H1 (cell line): ENCODE results near the gene MID1. TPM values are rescaled to one million over a fixed set of nuclear protein-coding genes. Genes with fewer than 3 reads are reported as not detected.

Experiments
- CTCF ChIA-PET: fragments of 300-600 bp; sonication (Branson Sonifier 250); formaldehyde crosslinking; loops from one replicate; lab custom pipeline; 2021; ENCODE audit not compliant: partially characterized antibody; lab: Charles Lee
- POLR2A ChIA-PET: fragments of 300-600 bp; sonication (Branson Sonifier 250); formaldehyde crosslinking; loops from one replicate; lab custom pipeline; 2021; ENCODE audit warnings: inconsistent platforms; ENCODE audit not compliant: partially characterized antibody; lab: Charles Lee
- DNase-seq, 2 experiments: peaks; one replicate each; pipeline versions ENCODE4 v3.0.0 to v3.0.0-alpha.2; 2010 to 2022; ENCODE audit warnings: low spot score in 2 of 2, low read depth in 1 of 2, mixed read lengths in 1 of 2
- FAIRE-seq: peaks from 2 replicates; lab custom pipeline; 2011; peaks lifted over from hg19 to GRCh38; lab: Jason Lieb, UNC
- H2AFZ ChIP-seq: 2 replicates; pipeline ENCODE4 v1.8.1; 2012; ENCODE audit warnings: low read length, inconsistent platforms
- H2AK5ac ChIP-seq: 2 replicates; pipeline ENCODE4 v1.6.1; 2013; ENCODE audit warnings: low read depth, low read length
- H2BK120ac ChIP-seq: replicated peaks from 2 replicates; pipeline ENCODE3; 2013; ENCODE audit warnings: low read depth, low read length, inconsistent platforms
- H2BK12ac ChIP-seq: 2 replicates; pipeline ENCODE4 v1.6.1; 2013; ENCODE audit warnings: low read depth, low read length
- H2BK15ac ChIP-seq: 2 replicates; pipeline ENCODE4 v1.6.1; 2013; ENCODE audit warnings: low read length
- H2BK20ac ChIP-seq: 2 replicates; pipeline ENCODE4 v1.6.1; 2013; ENCODE audit warnings: low read length
- H2BK5ac ChIP-seq: 2 replicates; pipeline ENCODE4 v1.6.1; 2013; ENCODE audit warnings: low read depth, low read length
- H3K14ac ChIP-seq: 2 replicates; pipeline ENCODE4 v1.6.1; 2013; ENCODE audit warnings: inconsistent platforms; ENCODE audit not compliant: insufficient read length
- H3K18ac ChIP-seq: 2 replicates; pipeline ENCODE4 v1.6.1; 2013; ENCODE audit warnings: low read length; ENCODE audit errors: extremely low read depth
- H3K23ac ChIP-seq: 2 replicates; pipeline ENCODE4 v1.6.1; 2013; ENCODE audit warnings: inconsistent platforms; ENCODE audit not compliant: insufficient read length
- H3K23me2 ChIP-seq: 2 replicates; pipeline ENCODE4 v1.6.1; 2013; ENCODE audit warnings: low read depth, low read length
- H3K27ac ChIP-seq: 2 replicates; pipeline ENCODE4 v1.6.1; 2011; ENCODE audit warnings: low read depth, low read length, inconsistent platforms
- H3K27me3 ChIP-seq, 4 experiments: replicated peaks in 1 of 4; 1 replicate in 1 of 4; 2 replicates in 3 of 4; pipeline versions ENCODE4 v1.6.1 to v1.8.1; 2011 to 2013; ENCODE audit warnings: low read length in 3 of 4, mild to moderate bottlenecking in 3 of 4, inconsistent platforms in 2 of 4, mixed read lengths in 2 of 4, moderate library complexity in 1 of 4; ENCODE audit not compliant: control insufficient read depth in 3 of 4, insufficient read depth in 3 of 4; ENCODE audit errors: extremely low read depth in 1 of 4
- H3K36me3 ChIP-seq, 4 experiments: 2 replicates each; pipeline versions ENCODE4 v1.6.1 to v1.8.1; 2011 to 2013; ENCODE audit warnings: mild to moderate bottlenecking in 4 of 4, low read length in 3 of 4, moderate library complexity in 2 of 4, control low read depth in 1 of 4, inconsistent platforms in 1 of 4; ENCODE audit not compliant: insufficient read depth in 4 of 4, control insufficient read depth in 2 of 4
- H3K4ac ChIP-seq: replicated peaks from 2 replicates; pipeline ENCODE3; 2013; ENCODE audit warnings: low read length, low read depth, mixed read lengths, inconsistent platforms; ENCODE audit not compliant: insufficient read length
- H3K4me1 ChIP-seq, 4 experiments: replicated peaks in 1 of 4; 1 replicate in 1 of 4; 2 replicates in 3 of 4; pipeline versions ENCODE4 v1.6.1 to v1.8.1; 2011 to 2013; ENCODE audit warnings: low read length in 3 of 4, inconsistent platforms in 2 of 4, mixed read lengths in 1 of 4; ENCODE audit not compliant: insufficient read depth in 4 of 4, control insufficient read depth in 3 of 4
- H3K4me2 ChIP-seq, 2 experiments: 2 replicates each; pipeline versions ENCODE4 v1.6.1 to v1.8.1; 2011 to 2013; ENCODE audit warnings: low read depth in 2 of 2, low read length in 2 of 2, control low read depth in 1 of 2, inconsistent platforms in 1 of 2, mild to moderate bottlenecking in 1 of 2; ENCODE audit not compliant: insufficient read depth in 1 of 2
- H3K4me3 ChIP-seq, 4 experiments: fragments of 200-600, 300-600 bp in 1 of 4; sonication (generic), shearing (Covaris generic), sonication (Bioruptor Twin) in 1 of 4; 2 replicates each; pipeline versions ENCODE4 v1.5.1 to v1.8.1; 2011 to 2016; ENCODE audit warnings: low read length in 4 of 4, low read depth in 3 of 4, control low read depth in 2 of 4, inconsistent platforms in 2 of 4, mild to moderate bottlenecking in 2 of 4, mixed read lengths in 1 of 4, moderate library complexity in 1 of 4; ENCODE audit not compliant: insufficient read depth in 2 of 4; ENCODE audit errors: extremely low read depth in 1 of 4
- H3K56ac ChIP-seq: replicated peaks from 2 replicates; pipeline ENCODE3; 2013; ENCODE audit warnings: low read depth, mild to moderate bottlenecking, mixed read lengths, low read length, inconsistent platforms; ENCODE audit not compliant: insufficient read length
- H3K79me1 ChIP-seq: 2 replicates; pipeline ENCODE4 v1.6.1; 2013; ENCODE audit warnings: low read depth, low read length, control low read depth
- H3K79me2 ChIP-seq, 2 experiments: 2 replicates each; pipeline versions ENCODE4 v1.6.1 to v1.8.1; 2012 to 2013; ENCODE audit warnings: low read length in 2 of 2, mild to moderate bottlenecking in 2 of 2, inconsistent platforms in 1 of 2; ENCODE audit not compliant: insufficient read depth in 2 of 2, control insufficient read depth in 1 of 2
- H3K9ac ChIP-seq, 4 experiments: replicated peaks in 1 of 4; 1 replicate in 1 of 4; 2 replicates in 3 of 4; pipeline versions ENCODE4 v1.6.1 to v1.8.1; 2011 to 2013; ENCODE audit warnings: low read depth in 3 of 4, low read length in 3 of 4, control low read depth in 2 of 4, mild to moderate bottlenecking in 2 of 4, moderate library complexity in 2 of 4, inconsistent platforms in 1 of 4; ENCODE audit errors: extremely low read depth in 1 of 4
- H3K9me3 ChIP-seq, 2 experiments: 2 replicates each; pipeline versions ENCODE4 v1.6.1 to v1.8.1; 2012 to 2013; ENCODE audit warnings: mild to moderate bottlenecking in 2 of 2, moderate library complexity in 2 of 2, control low read depth in 1 of 2, inconsistent platforms in 1 of 2, low read depth in 1 of 2, low read length in 1 of 2, mixed read lengths in 1 of 2; ENCODE audit not compliant: insufficient read depth in 2 of 2
- H4K20me1 ChIP-seq, 2 experiments: replicated peaks in 1 of 2; 2 replicates each; pipeline versions ENCODE3 to v1.8.1; 2011 to 2013; ENCODE audit warnings: inconsistent platforms in 2 of 2, low read length in 2 of 2, mild to moderate bottlenecking in 1 of 2; ENCODE audit not compliant: insufficient read depth in 2 of 2, control insufficient read depth in 1 of 2
- H4K5ac ChIP-seq: 2 replicates; pipeline ENCODE4 v1.6.1; 2013; ENCODE audit warnings: low read length, low read depth, mixed read lengths, inconsistent platforms; ENCODE audit not compliant: insufficient read length
- H4K8ac ChIP-seq: 2 replicates; pipeline ENCODE4 v1.8.0; 2013; ENCODE audit warnings: mild to moderate bottlenecking, moderate library complexity, low read length, inconsistent platforms; ENCODE audit not compliant: insufficient read depth; ENCODE audit errors: extremely low read depth
- H4K91ac ChIP-seq: replicated peaks from 2 replicates; pipeline ENCODE3; 2013; ENCODE audit warnings: low read length, mixed read lengths, inconsistent platforms; ENCODE audit not compliant: insufficient read length
- EZH2 ChIP-seq: fragments of 200-600 bp; sonication (generic); IDR thresholded peaks from 2 replicates; pipeline ENCODE4 v1.7.1; 2012; ENCODE audit warnings: low read depth, mild to moderate bottlenecking, moderate library complexity, low read length, inconsistent platforms; ENCODE audit not compliant: severe bottlenecking
- POLR2AphosphoS5 ChIP-seq: IDR thresholded peaks from 2 replicates; pipeline ENCODE4 v1.6.1; 2011; ENCODE audit warnings: low read depth, low read length
- SIRT6 ChIP-seq: IDR thresholded peaks from one replicate; pipeline ENCODE4 v1.7.1; 2012; ENCODE audit warnings: low read length, inconsistent platforms
- WGBS, 2 experiments: shearing (Covaris generic) in 1 of 2; methylation state at CpG; one replicate each; pipeline versions ENCODE4 v1.1.6 to v1.1.7; 2013 to 2015; ENCODE audit warnings: low lambda C conversion rate in 2 of 2, mixed read lengths in 2 of 2, inconsistent platforms in 1 of 2, low coverage in 1 of 2, missing lambda C conversion rate in 1 of 2; ENCODE audit not compliant: insufficient replicate concordance in 2 of 2, insufficient coverage in 1 of 2, insufficient read length in 1 of 2; ENCODE audit errors: extremely low coverage in 1 of 2, missing lambda C conversion rate in 1 of 2; 5-methylcytosine and 5-hydroxymethylcytosine counted together
- polyA plus RNA-seq, 7 experiments: library from polyadenylated mRNA; depleted of rRNA in 3 of 7; stranded (reverse) in 5 of 7; unstranded in 2 of 7; fragments of >200 nt in 5 of 7; fragments of 200-250 nt in 2 of 7; gene quantifications; 1 replicate in 5 of 7; 2 replicates in 1 of 7; 4 replicates in 1 of 7; pipeline versions ENCODE4 v1.2.1 to v1.2.3, GENCODE V29; 2011 to 2013; ENCODE audit warnings: missing spikeins in 2 of 7, mixed read lengths in 2 of 7
- total RNA-seq: library from RNA; stranded (reverse); fragmentation: NEBNext Ultra II Directional; extraction: Animal tissue kit (Norgen Biotek cat#: 25700); gene quantifications from 2 replicates; pipeline ENCODE4 v1.2.1, GENCODE V29; 2021
- TF ChIP-seq, protein P1 (sequence below): IDR thresholded peaks from 2 replicates; pipeline ENCODE4 v1.6.1; 2012; ENCODE audit warnings: inconsistent platforms

Gene MID1
- total and polyA plus RNA-seq, 2 of the 8 experiments (the other 6 are each of a cell fraction or from before 2014, with no cell fraction given): 12.9 to 54.3 TPM

- H3K79me2 ChIP-seq: no peaks in the 10 kb centered on the region
- no peak overlapping the region for H3K56ac ChIP-seq
- no peak for FAIRE-seq
- H3K18ac ChIP-seq: no peak overlapping the region
- H3K36me3 ChIP-seq: no peaks in the 10 kb centered on the region
- H3K14ac ChIP-seq: no peak overlapping the region
- no peak overlapping the region for H3K4ac ChIP-seq
- no peak overlapping the region for H3K27ac ChIP-seq
- H3K4me3 ChIP-seq: no peak overlapping the region
- H3K23me2 ChIP-seq: no peaks in the 10 kb centered on the region
- no peaks in the 10 kb centered on the region for H3K79me1 ChIP-seq
- H2BK5ac ChIP-seq: no peak overlapping the region
- no peaks in the 10 kb centered on the region for H3K9me3 ChIP-seq
- no peaks in the 10 kb centered on the region for H4K20me1 ChIP-seq
- no peaks in the 10 kb centered on the region for H3K4me1 ChIP-seq
- H3K9ac ChIP-seq: no peak overlapping the region; a peak in 1 of 7 replicates
- H4K91ac ChIP-seq: no peak overlapping the region
- no peak overlapping the region for H3K4me2 ChIP-seq
- no peak overlapping the region for H2AK5ac ChIP-seq
- DNase-seq: no peak
- H4K8ac ChIP-seq: no peak overlapping the region
- CTCF ChIA-PET: interaction anchor here (0.9 kb wide), 1 partner anchor 139 kb away, joined by 3 read pairs; no protein-coding TSS in a partner anchor
- H2AFZ ChIP-seq: no peak overlapping the region
- no peaks in the 10 kb centered on the region for H3K27me3 ChIP-seq
- H2BK120ac ChIP-seq: no peak overlapping the region
- WGBS, 2 experiments: 59% methylated on average over 6 of the region's 6 CpGs; no CpG with 5 or more reads in 1 of the 2 experiments
- POLR2A ChIA-PET: no interaction called here
- no peak overlapping the region for H2BK20ac ChIP-seq
- no peak overlapping the region for H2BK15ac ChIP-seq
- no peak overlapping the region for H4K5ac ChIP-seq
- no peak for TF ChIP-seq EZH2
- no peak for TF ChIP-seq POLR2AphosphoS5
- TF ChIP-seq, protein P1, sequence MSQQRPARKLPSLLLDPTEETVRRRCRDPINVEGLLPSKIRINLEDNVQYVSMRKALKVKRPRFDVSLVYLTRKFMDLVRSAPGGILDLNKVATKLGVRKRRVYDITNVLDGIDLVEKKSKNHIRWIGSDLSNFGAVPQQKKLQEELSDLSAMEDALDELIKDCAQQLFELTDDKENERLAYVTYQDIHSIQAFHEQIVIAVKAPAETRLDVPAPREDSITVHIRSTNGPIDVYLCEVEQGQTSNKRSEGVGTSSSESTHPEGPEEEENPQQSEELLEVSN: no peak
- TF ChIP-seq SIRT6: no peak
- no peak overlapping the region for H2BK12ac ChIP-seq
- no peak overlapping the region for H3K23ac ChIP-seq
These were observed 200.3 kb downstream of the MID1 start for GRCh38 chrX:10420134-10420533.
